Measurements from ENCODE around the gene ERO1A.

DNA sequence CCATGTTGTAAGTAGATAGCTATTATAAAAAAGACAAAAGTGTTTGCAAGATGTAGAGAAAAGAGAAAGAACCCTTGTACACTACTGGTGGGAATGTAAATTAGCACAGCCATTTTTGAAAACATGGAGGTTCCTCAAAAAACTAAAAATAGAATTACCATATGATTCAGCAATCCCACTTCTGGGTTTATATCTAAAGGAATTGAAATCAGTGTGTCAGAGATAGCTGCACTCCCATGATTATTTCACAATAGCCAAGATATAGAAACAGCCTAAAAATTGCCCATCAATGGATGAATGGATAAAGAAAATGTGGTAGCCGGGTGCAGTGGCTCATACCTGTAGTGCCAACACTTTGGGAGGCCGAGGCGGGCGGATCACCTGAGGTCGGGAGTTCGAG is 20.8 kb upstream of the ERO1A start:
- TF ChIP-seq, protein P1, sequence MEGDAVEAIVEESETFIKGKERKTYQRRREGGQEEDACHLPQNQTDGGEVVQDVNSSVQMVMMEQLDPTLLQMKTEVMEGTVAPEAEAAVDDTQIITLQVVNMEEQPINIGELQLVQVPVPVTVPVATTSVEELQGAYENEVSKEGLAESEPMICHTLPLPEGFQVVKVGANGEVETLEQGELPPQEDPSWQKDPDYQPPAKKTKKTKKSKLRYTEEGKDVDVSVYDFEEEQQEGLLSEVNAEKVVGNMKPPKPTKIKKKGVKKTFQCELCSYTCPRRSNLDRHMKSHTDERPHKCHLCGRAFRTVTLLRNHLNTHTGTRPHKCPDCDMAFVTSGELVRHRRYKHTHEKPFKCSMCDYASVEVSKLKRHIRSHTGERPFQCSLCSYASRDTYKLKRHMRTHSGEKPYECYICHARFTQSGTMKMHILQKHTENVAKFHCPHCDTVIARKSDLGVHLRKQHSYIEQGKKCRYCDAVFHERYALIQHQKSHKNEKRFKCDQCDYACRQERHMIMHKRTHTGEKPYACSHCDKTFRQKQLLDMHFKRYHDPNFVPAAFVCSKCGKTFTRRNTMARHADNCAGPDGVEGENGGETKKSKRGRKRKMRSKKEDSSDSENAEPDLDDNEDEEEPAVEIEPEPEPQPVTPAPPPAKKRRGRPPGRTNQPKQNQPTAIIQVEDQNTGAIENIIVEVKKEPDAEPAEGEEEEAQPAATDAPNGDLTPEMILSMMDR (conservative IDR thresholded peaks at IDR 0.05; ENCODE audit: low read depth, low read length) = no peak
- TF ChIP-seq EZH2 (IDR thresholded peaks at IDR 0.05; ENCODE audit: low read length, unreplicated experiment) (no peak), EZH2phosphoT487 (IDR thresholded peaks at IDR 0.05; ENCODE audit: borderline replicate concordance, low read length) (no peak)

Data from PC-3 (cell line).